Right hindlimb (tissue), 1 donor: ENCODE results near the gene GPC2.
"Not testable (repeated sequence)": the region's sequence is repeated elsewhere in the genome, so short reads cannot be mapped to it uniquely, and the experiment has no call there.

ENCODE experiments used
- DNase-seq: peaks from one replicate; pipeline ENCODE4 v3.0.0-alpha.2; 2018

The GPC2 gene

DNA sequence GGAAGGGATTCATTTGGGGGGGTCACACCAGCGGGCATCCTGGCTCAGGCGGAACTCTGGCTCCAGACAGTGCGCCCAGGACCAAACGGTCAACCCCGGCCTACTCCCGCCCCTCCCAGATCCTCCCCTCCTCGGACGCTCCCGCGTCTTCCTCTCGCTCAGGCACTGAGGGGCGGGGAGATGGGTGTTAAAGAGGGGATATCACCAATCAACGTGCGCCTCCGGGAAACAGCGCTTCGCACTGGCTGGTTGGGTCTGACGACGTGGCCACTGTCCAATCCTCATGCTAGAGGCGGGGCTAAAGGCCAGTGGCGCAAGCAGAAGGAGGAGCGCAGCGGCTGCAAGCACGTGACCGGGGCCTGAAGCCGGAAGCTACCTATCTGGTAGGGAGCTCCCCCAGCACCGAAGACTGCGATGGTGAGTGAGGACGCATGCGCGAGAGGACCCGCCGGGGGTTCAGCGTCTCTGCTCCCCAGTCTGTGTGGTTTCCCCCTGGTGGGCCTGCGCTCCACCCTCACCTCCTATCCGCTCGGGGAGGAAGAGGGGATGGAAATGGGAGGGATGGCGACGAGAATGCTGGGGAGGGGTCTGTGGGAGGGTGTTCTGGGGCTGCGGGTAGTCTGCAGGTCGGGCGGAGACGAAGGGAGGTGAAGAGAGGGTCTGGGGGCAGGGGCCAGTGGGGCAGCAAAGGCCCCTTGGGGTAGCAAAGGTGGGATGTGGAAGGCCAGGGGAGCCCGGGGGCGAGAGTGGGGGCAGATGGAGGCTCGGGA, 28.4 kb downstream of the GPC2 start, which contains the start of gene LAMTOR4:
Gene LAMTOR4 (plus strand): TSS at position 360 of the 770 bp plus-strand sequence. CDS start 55 bp downstream, at position 415.
- peak; percentile 99 for DNase-seq

DNA sequence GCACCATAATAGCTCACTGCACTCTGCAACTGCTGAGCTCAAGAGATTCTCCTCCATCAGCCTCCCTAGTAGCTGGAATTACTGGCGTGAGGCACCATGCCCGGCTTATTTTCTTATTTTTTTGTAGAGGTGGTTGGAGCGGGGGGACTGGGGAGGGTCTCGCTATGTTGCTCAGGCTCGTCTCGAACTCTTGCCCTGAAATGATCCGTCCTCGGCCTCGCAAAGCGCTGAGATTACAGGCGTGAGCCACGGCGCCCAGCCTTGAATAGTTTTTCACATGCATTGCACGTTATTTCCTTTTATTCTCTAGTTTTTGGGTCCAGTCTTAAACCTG, 29.0 kb downstream of the GPC2 start:
- no peak for DNase-seq

DNA sequence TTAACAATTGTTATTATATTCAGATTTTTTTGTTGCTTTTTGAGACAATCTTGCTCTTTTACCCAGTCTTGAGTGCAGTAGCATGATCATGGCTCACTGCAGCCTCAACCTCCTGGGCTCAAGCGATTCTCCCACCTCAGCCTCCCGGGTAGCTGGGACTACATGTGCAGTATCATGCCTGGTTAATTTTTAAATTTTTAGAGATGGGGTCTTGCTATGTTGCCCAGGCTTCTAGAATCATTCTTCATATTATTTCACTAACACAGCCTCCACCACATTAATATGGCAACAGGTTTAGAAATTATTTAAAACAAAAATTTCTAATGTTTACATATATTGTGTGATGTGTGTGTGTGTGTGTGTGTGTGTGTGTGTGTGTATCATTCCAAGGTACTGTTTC, 29.9 kb downstream of the GPC2 start:
- no peak for DNase-seq

DNA sequence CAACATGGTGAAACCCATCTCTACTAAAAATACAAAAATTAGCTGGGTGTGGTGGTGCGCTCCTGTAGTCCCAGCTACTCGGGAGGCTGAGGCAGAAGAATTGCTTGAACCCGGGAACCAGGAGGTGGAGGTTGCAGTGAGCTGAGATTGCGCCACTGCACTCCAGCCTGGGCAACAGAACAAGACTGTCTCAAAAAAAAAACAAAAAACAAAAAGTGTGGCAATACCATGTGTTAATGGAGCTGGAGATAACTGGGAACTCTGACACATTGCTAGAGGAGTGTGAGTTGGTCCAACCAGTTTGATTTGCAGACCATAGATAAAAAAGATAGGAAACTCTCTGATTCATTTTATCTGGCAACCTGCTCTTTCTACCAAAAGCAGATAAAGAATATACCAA, 30.8 kb downstream of the GPC2 start:
- not testable (repeated sequence) for DNase-seq

DNA sequence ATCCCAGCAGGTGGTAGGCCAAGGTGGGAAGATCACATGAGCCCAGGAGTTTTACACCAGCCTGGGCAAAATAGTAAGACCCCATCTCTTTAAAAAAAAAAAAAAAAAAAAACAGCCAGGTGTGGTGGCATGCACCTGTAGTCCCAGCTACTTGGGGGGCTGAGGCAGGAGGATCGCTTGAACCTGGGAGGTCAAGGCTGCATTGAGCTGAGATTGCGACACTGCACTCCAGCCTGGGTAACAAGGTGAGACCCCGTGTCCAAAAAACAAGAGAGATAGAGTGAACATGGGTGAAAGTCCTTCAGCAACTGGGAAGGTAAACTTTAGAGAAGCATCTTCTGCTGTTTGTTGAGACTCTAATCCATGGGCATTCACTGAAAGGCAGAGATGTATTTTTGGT, 34.7 kb downstream of the GPC2 start:
- DNase-seq = no peak

DNA sequence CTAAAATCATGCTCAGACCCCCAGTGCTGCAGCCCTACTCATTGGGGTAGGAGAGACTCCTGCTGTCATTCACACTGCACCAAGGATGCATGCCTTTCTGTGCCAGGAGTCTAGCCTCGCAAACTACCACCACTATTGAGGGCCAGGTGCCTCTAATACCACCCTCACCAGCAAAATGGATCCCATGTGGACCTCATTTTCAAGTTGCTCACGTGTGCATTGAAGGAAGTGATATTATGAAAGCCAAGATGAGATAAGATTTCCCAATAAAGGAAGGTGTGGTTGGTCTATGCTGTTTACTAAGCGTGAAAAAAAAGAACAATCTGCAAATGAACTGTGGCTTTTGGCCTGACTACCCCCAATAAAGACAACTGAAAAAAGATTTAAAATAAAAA, 35.6 kb downstream of the GPC2 start:
- no peak for DNase-seq

DNA sequence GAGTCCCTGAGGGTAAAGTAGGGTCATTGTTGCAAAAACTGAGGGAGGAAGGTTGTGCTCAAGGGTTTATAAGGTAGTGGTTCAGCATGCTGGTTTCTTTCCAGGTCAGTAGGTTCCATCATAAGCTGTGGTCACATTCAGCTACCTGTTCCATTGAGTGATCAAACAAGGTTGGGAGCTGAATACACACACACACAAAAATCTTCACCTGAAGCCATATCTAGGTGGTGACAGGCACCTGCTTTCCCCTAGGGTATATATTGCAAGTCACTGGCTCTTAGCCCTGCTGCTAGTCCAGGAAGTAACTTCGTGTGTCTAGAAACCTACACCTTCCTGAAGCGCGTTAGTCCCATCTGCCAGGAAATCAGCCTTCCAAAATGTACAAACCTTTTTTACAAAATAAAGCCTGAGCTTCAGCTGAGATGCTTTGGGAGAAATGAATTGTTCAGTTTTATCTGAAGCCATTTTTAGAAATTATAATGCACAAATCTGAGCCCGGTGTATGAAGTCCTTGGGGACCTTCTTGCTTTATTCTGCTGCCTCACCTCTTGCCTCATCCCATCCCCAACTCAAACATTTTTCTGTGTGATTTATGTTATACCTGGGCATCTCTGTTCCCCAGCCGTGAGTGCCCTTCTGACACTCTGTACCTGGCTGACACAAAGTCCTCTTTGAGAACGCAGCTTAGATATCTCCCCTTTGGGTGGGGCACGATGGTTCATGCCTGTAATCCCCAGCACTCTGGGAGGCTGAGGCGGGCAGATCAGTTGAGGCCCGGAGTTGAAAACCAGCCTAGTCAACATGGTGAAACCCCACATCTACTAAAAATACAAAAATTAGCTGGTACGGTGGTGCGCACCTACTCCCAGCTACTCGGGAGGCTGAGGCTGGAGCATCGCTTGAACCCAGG, 39.1 kb downstream of the GPC2 start:
- no peak for DNase-seq

DNA sequence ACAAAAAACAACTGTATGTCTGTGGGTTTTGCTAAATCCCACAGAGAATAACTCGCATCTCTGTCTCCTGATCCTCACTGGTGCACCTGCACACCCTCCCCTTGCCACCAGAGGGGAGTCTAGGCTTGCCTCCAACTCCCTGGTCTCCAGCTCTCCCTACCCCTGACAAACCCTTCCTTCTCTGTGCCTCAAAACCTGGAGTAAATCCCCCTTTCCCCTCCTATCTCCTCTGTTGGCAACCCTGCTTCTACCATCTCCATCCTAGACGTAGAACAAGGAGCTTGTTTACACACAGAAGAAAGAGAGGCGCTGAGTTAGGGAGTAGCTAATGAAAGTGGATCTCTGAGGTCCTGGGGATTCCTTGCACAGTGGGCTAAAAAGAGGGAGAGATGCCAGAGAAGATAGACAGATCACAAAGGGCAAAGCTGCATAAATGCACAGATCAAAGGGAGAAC, 44.5 kb downstream of the GPC2 start:
- peak; percentile 66 for DNase-seq

DNA sequence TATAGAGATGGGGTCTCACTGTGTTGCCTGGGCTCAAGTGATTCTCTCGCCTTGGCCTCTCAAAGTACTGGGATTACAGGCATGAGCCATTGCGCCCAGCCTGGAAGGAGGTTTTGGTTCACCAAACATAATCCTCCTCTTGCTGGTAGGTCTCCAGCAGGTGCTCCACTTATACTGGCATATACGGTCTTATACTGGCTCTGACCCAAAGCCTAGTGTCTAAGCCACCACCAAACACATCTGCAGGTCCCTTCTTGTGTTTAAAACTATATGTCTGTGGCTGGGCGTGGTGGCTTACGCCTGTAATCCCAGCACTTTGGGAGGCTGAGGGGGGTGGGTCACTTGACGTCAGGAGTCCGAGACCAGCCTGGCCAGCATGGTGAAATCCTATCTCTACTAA, 45.1 kb downstream of the GPC2 start:
- DNase-seq = no peak

DNA sequence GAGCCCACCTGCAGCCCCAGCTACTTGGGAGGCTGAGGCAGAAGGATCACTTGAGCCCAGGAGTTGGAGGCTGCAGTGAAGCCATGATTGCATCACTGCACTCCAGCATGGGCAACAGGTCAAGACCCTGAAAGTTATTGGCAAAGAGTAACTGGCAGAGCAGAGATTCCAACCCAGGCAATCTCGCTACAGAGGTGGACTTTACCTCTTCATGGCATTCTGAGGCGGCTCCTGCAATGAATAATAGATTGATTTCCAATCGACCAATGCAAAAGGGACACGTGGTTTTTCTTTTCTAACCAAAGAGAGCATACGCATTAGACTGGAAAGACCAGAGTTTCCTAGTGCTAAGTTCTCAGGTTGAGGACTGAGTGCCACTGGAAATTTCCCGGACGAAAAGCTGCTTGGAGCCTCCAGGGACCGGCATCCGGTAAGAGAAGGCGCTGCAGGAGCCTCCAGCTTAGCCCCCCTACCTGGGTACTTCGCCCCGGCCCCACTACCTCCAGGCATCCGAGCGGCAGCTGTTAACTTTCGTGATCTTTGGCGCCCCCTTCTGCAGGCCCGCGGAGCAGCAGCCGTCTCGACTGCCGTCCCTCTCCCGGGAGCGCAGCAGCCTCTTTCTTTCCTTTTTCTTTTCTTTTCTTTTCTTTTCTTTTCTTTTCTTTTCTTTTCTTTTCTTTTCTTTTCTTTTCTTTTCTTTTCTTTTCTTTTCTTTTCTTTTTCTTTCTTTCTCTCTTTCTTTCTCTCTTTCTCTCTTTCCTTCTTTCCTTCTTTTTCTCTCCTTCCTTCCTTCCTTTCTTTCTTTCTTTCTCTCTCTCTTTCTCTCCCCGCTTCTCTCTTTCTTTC, 46.4 kb downstream of the GPC2 start:
- peak; percentile 83 for DNase-seq

DNA sequence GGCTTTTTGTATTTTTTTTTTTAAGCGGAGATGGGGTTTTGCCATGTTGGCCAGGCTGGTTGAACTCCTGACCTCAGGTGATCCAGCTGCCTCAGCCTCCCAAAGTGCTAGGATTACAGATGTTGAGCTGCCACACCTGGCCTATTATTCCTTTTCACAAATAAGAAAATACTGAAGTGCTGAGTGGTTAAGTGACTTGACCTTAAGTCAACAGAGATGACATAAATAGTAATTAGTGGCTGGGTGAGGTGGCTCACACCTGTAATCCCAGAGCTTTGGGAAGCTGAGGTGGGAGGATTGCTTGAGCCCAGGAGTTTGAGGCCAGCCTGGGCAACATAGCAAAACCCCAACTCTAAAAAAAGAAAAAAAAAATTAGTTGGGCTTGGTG, 47.0 kb downstream of the GPC2 start:
- not testable (repeated sequence) for DNase-seq

DNA sequence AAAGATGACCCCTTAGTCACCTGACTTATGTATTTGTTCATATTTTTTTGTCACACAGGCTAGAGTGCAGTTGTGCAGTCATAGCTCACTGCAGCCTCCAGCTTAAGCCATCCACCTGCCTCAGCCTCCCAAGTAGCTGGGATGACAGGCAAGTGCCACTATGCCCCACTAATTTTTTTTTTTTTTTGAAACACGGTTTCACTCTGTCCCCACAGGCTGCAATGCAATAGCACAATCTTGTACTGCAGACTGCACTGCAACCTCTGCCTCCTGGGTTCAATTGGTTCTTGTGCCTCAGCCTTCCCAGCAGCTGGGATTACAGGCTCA, 48.6 kb downstream of the GPC2 start:
- DNase-seq = no peak

DNA sequence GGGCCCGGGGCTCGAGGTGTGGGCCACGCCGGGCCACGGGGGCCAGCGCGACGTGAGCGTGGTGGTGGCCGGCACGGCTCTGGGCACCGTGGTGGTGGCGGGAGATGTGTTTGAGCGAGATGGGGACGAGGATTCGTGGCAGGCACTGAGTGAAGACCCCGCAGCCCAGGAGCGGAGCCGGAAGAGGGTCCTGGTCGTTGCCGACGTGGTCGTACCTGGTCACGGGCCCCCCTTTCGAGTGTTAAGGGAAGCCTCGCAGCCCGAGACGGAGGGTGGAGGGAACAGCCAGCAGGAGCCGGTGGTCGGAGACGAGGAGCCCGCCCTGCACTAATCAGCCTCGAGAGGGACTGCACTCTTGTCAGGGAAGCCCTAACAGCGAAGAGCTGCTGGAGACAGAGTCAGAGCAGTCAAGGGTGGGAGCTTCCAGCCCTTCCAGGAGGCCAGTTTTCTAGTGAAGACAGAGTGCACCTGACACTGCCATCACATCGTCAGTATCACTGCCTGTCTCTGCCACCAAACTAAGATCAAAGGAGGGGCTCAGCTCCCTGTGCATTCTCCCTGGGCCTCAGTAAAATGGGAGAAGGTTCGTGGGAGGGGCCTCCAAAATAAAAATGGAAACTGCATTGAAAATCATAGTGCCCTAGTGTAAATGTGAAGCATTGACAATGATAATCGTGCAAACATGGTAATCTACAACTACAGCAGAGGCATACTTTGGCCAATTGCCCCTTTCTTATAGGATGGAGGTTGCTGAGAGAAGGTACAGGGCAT, 49.1 kb downstream of the GPC2 start:
- peak; percentile 56 for DNase-seq

DNA sequence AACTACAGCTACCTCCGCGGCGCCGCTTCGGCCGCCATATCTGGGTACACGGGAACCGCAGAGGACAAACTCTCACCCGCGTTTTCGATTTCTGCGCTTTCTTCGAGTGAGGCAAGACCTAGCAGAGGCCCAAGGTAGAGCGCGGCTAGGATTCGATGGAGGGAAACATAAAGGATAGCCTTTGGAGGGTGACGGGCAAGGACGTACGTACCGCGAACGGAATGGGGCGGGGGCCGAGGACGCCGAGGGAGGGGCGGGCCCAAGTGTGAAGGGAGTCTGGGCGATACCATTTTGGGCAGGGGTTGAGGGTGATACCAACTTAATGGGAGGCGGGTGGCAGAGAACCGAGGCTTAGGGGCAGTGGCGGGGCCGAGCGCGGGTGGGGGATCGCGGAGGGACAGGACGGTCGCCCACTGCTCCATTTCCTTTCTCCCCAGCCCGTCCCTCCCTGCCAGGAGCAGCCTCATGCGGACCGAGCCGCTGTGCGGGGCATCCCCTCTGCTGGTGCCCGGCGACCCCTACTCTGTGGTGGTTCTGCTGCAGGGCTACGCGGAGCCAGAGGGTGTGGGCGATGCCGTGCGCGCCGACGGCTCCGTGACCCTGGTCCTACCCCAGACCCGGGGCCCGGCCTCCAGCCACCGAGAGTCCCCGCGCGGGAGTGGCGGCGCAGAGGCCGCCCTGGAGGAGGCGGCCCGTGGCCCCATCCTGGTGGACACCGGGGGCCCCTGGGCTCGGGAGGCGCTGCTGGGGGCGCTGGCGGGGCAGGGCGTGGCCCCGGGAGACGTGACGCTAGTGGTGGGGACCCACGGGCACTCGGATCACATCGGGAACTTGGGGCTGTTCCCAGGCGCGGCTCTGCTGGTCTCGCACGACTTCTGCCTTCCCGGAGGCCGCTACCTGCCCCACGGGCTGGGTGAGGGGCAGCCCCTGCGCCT, 50.0 kb downstream of the GPC2 start, which contains the start of gene MBLAC1:
Gene MBLAC1 (plus strand): TSS at position 37 of the 935 bp plus-strand sequence. CDS start 429 bp downstream, at position 466.
- peak; percentile 94 for DNase-seq

DNA sequence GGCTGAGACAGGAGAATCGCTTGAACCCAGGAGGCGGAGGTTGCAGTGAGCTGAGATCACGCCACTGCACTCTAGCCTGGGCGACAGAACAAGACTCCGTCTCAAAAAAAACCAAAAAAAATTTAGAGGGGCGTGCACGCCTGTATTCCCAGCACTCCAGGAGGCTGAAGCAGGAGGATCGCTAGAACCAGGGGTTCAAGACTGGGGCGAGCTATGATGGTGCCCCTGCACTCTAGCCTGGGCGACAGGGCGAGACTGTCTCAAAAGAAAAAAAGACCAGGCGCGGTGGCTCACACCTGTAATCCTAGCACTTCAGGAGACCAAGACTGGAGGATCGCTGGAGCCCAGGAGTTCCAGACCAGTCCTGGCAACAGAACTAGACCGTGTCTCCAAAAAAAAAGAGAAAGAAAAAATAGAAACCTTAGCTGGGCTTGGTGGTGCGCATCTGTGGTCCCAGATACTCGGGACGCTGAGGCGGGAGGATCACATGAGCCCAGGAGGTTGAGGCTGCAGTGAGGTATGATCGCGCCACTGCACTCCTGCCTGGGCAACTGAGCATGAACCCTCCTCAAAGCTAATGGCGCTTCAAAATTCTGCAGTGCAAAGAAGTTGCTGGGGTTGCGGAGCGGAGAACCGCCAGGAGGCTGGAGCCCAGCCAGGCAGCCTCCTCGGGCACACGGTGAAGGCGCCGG, 50.8 kb downstream of the GPC2 start:
- DNase-seq = no peak

DNA sequence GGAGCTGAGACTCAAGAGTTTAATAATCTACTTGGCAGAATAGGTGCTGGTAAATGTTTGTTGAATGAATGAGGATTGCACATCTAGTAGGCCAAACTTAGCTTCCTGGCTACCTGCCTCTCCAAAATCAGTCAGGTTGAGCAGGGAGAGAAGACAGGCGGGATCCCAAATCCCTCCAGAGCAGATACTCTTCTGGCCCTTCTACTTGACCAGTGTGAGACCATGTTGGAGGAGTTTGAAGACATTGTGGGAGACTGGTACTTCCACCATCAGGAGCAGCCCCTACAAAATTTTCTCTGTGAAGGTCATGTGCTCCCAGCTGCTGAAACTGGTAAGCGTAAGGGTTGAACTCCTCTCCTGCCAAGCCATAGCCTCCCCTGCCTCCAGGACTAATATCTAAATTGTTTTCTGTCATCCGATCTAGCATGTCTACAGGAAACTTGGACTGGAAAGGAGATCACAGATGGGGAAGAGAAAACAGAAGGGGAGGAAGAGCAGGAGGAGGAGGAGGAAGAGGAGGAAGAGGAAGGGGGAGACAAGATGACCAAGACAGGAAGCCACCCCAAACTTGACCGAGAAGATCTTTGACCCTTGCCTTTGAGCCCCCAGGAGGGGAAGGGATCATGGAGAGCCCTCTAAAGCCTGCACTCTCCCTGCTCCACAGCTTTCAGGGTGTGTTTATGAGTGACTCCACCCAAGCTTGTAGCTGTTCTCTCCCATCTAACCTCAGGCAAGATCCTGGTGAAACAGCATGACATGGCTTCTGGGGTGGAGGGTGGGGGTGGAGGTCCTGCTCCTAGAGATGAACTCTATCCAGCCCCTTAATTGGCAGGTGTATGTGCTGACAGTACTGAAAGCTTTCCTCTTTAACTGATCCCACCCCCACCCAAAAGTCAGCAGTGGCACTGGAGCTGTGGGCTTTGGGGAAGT, 52.6 kb downstream of the GPC2 start:
- DNase-seq = no peak

DNA sequence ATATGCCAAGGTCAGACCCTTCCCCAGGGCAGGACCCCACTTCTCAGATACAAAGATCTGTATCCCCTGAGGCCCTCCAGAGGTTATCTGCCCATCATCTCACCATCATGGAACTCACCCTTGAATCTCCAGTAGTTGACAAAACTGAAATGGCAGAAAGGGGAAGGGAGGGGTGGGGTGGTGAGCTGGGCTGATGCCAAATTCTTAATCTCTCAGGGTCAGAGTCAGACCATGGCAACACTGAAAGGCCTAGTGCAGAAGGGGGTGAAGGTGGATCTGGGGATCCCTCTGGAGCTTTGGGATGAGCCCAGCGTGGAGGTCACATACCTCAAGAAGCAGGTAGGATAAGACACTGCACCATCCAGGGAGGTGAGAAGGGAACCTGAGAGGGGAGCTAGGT, 54.6 kb downstream of the GPC2 start:
- no peak for DNase-seq

DNA sequence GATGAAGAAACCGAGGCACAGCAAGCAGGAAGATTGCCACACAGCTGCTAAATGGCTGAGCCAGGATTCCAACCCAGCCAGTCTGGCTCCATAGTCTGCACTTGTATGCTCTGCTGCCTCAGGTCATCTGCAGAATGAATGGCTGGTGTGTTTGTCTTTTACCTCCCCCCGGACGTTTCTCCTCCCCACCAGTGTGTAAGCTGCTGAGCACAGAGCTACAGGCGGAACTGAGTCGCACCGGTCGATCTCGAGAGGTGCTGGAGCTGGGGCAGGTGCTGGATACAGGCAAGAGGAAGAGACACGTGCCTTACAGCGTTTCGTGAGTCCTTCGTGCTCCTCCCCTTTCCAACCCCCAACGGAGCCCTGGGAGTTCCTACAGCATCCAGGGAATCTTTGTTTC, 55.1 kb downstream of the GPC2 start:
- no peak for DNase-seq

DNA sequence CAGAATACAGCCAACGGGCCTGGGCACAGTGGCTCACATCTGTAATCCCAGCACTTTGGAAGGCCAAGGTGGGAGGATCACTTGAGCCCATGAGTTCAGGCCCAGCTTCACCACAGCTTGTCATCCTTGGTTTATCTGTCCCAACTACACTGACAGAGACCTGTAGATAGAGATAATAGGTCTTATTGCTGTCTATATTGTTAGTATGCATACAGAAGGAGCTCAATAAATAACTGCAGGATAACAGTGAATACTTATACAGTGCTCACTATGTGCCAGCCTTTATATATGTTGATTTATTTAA, 56.5 kb downstream of the GPC2 start:
- DNase-seq = no peak
